ENCODE results near the gene ENKUR.

GRCh38 chr10:24965051-24965450, 50.9 kb downstream of the ENKUR start:
- TF ChIP-seq CTCF (IDR thresholded peaks at IDR 0.05; ENCODE audit: low read depth, low read length) (no peak), EZH2phosphoT487 (IDR thresholded peaks at IDR 0.05; ENCODE audit: low read depth) (no peak)
